ENCODE results near the gene QRICH2. TPM values are rescaled to one million over a fixed set of nuclear protein-coding genes. Genes with fewer than 3 reads are reported as not detected.
A peak's percentile ranks its signal among the peaks of the same experiment; 100 is the strongest.

The QRICH2 gene
- total and polyA plus RNA-seq, 8 donors: 0.81 to 9.2 (median 1.7) TPM

GRCh38 chr17:76296186-76296585 is 11.9 kb downstream of the QRICH2 start:
- Histone ChIP-seq H3K27me3 (no peaks in the 10 kb centered on the region), H3K9me3 (no peaks in the 10 kb centered on the region), H3K36me3 (no peaks in the 10 kb centered on the region), H3K4me1 (no peaks in the 10 kb centered on the region), H3K4me3 (no peak overlapping the region), H3K27ac (no peak overlapping the region)
- DNase-seq: no peak
- intact Hi-C loops (cut with DNase I): no loop called here
- WGBS, 2 donors: 56 to 62% methylated on average over 4 of the region's 4 CpGs
- no peak for ATAC-seq
- no peak for FAIRE-seq
- TF ChIP-seq CTCF (IDR thresholded peaks at IDR 0.05): no peak

- no peak overlapping the region for H3K27ac ChIP-seq
- H3K4me1 ChIP-seq: no peaks in the 10 kb centered on the region
- H3K9me3 ChIP-seq: no peaks in the 10 kb centered on the region
- intact Hi-C loops (cut with DNase I): no loop called here
- H3K4me3 ChIP-seq: no peak overlapping the region
- no peak for TF ChIP-seq CTCF (IDR thresholded peaks at IDR 0.05)
- FAIRE-seq (no peak), DNase-seq (no peak), ATAC-seq (no peak)
- no peaks in the 10 kb centered on the region for H3K27me3 ChIP-seq
- WGBS, 2 donors: 80 to 82% methylated on average over 7 of the region's 7 CpGs
- no peaks in the 10 kb centered on the region for H3K36me3 ChIP-seq
Measured at GRCh38 chr17:76293106-76293505, 15.0 kb downstream of the QRICH2 start.

- no peak for ATAC-seq
- FAIRE-seq: no peak
Measured at GRCh38 chr17:76292567-76292966, 15.5 kb downstream of the QRICH2 start.

GRCh38 chr17:76281573-76282371 is 26.3 kb downstream of the QRICH2 start:
- no peak for ATAC-seq
- peaks cover 0 to 7% (median 3%) of the 10 kb centered on the region in 3 donors for H3K4me1 ChIP-seq
- H3K36me3 ChIP-seq: no peaks in the 10 kb centered on the region
- H3K9me3 ChIP-seq: no peaks in the 10 kb centered on the region
- H3K27me3 ChIP-seq: no peaks in the 10 kb centered on the region
- H3K4me3 ChIP-seq: no peak overlapping the region
- no peak for FAIRE-seq
- 73 to 76% methylated on average over 23 of the region's 23 CpGs for WGBS, 2 donors
- TF ChIP-seq CTCF (IDR thresholded peaks at IDR 0.05): no peak
- no peak overlapping the region for H3K27ac ChIP-seq
- intact Hi-C loops (cut with DNase I): loop anchor here in 2 of 3 donors (5.0 to 10.0 kb wide), 3 partner anchors 57 to 264 kb away; no protein-coding TSS in a partner anchor
- peak in 2 of 6 donors; percentile 59 to 76 for DNase-seq

More at GRCh38 chr17:76292567-76292966, 15.5 kb downstream of the QRICH2 start:
- Histone ChIP-seq H3K36me3 (no peaks in the 10 kb centered on the region), H3K4me1 (no peaks in the 10 kb centered on the region), H3K27me3 (no peaks in the 10 kb centered on the region), H3K9me3 (no peaks in the 10 kb centered on the region), H3K4me3 (no peak overlapping the region), H3K27ac (no peak overlapping the region)
- DNase-seq: no peak
- no peak for TF ChIP-seq CTCF (IDR thresholded peaks at IDR 0.05)
- WGBS, 2 donors: 92 to 94% methylated on average over 4 of the region's 4 CpGs
- intact Hi-C loops (cut with DNase I): no loop called here

- ATAC-seq (no peak), FAIRE-seq (no peak), DNase-seq (no peak)
- Histone ChIP-seq H3K4me3 (no peak overlapping the region), H3K4me1 (peaks cover 0 to 7% (median 3%) of the 10 kb centered on the region in 3 donors), H3K27me3 (no peaks in the 10 kb centered on the region), H3K27ac (no peak overlapping the region), H3K9me3 (no peaks in the 10 kb centered on the region), H3K36me3 (no peaks in the 10 kb centered on the region)
- WGBS, 2 donors: 79 to 87% methylated on average over 15 of the region's 15 CpGs
- intact Hi-C loops (cut with DNase I): loop anchor here in 2 of 3 donors (5.0 to 10.0 kb wide), 3 partner anchors 56 to 263 kb away; no protein-coding TSS in a partner anchor
- TF ChIP-seq CTCF (IDR thresholded peaks at IDR 0.05): no peak
Measured at GRCh38 chr17:76280650-76281049, 27.4 kb downstream of the QRICH2 start.

All from pancreas (tissue), 10 donors.